EH (cell line): ENCODE measurements around the gene CCDC138.

Source experiments
- DNase-seq: peaks from one replicate; pipeline ENCODE4 v3.0.0-alpha.2; 2015; ENCODE audit warnings: low read depth

Gene CCDC138

GRCh38 chr2:108895188-108895587 is 108.6 kb downstream of the CCDC138 start:
- no peak for DNase-seq

- no peak for DNase-seq
Observed at GRCh38 chr2:108896741-108897140, 110.2 kb downstream of the CCDC138 start.

DNA sequence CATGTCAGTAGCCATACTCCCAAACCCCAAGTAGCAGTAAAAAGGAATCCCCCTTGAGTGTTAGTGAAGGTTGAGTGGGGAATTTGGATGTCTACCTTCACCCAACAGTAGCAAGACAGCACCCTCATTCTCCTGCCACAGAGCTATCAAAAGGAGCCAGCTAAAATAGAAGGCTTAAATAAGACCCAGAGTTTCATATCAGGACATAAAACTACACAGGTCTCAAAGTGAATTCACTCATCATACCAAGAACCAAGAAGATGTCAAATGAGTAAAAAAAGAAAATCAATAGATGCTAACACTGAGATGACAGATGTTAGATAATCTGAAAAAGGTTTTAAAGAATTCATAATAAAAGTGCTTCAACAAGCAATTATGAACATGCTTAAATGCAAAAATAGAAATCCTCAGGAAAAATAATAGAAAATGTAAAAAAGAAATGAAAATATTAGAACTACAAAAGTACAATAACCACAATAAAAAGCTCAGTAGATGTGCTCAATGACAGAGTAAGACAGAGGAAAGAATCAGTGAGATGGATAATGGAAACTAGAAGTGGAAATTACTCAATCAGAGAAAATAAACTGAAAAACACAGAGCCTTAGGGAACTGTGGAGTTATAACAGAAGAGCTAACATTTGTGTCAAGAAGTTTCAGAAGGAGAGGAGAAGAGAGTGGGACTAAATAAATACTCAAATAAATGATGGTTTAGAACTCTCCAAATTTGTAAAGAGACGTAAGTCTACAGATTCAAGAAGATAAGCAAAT is 111.9 kb downstream of the CCDC138 start:
- DNase-seq: no peak

DNA sequence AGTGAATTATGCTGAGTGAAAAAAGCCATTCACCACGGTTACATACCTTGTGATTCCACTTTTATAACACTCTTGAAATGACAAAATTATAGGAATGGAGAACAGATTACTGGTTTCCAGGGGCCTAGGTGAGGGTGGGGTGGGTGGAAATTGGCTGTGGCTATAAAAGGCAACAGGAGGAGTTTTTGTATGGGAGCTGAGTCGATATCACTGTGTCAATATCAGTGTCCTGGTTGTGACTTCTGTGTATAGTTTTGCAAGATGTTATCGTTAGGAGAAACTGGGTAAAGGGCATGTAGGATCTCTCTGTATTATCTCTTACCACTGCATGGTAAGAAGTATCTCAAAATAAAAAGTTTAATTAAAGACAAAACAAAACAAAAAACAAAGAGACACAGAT is 118.1 kb downstream of the CCDC138 start:
- DNase-seq: no peak

- no peak for DNase-seq
Observed at GRCh38 chr2:108905176-108905575, 118.6 kb downstream of the CCDC138 start.

GRCh38 chr2:108905906-108906305 is 119.3 kb downstream of the CCDC138 start:
- DNase-seq: no peak

DNA sequence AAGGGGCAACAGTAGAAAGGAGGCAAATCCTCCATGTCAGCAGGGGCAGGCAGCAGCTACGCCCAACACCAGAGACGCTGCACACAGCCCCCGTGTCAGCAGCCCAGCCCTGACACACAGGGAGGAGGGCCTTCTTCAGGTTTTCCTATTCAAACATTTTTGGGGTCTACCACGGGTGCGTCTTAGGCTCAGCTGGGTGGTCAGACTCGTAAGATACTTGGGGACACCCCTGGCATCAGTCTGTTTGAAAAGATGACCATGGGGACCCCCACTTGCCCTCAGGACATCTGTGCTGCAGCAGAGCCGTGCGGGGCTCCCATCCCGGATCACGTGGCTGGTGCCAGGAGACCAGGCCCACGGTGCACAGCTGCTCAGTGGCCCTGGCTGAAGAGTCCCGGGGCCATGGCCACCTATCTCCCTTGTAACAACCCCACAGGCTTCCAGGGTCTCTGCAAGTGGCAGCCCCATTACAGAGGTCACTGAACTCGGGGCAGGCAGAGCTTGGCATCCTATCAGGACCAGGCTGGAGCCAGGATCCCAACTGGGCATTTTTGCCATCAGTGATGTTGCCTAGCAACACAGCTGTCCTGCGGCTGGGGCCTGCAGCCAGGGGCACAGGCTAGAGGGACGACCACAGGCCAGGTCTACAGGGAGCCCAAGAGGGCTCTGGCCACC is 120.0 kb downstream of the CCDC138 start:
- no peak for DNase-seq

DNA sequence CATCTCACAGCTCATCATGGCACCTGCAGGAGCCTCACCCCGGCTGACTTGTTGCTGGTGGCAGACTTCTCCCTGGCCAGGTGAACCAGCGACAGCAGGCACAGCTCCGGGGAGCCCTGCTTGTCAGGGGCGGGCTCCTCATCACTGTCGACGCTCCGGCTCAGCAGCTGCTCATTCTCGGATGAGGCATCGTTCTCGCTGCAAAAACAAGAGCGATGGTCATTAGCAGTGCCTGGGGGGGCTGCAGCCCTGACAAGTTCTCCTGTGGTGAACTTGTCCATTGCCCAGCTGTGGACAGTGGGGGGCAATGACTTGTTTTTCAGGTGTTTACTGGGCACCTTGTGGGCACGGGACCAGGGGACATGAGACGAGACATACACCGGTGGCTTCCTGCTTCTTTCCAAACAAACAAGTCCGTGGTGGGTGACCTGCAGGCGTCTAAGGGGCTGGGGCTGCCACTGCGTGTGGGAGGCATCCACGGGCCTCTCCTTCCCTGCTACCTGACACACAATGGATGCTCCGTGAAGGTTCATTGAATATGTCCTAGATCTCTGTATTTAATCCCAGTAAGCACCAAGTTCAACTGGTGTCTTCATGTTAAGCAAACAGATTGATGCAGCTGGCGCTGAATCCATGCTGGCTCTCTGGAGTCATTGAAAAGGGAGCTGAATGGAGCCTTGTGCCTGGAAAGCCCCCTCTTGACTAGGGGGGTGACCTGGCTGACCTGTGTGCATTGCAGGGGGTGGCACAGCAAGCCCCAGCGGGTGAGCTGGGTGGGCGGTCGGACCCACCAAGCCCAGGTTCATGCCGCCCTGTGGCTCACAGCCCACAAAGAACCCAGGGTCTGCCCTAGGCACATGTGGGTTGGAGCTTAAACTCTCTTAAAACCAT is 121.5 kb downstream of the CCDC138 start:
- DNase-seq: no peak

DNA sequence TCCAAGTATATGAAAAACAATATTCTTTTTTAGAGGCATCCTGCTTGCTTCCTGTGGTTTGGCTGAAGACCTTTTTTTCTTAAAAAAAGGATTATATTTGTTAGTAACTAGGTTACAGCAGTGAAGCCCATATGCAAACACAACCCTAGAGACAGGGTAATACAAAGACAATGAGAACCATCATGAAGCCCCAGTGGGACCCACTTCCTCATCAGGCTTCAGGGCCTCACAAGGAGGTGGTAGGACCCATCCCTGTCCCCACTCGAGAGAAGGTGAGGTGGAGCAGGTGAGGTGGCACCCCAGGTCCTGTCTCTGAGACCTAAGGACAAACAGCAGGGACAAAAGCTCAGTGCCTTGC is 122.1 kb downstream of the CCDC138 start:
- DNase-seq: no peak

DNA sequence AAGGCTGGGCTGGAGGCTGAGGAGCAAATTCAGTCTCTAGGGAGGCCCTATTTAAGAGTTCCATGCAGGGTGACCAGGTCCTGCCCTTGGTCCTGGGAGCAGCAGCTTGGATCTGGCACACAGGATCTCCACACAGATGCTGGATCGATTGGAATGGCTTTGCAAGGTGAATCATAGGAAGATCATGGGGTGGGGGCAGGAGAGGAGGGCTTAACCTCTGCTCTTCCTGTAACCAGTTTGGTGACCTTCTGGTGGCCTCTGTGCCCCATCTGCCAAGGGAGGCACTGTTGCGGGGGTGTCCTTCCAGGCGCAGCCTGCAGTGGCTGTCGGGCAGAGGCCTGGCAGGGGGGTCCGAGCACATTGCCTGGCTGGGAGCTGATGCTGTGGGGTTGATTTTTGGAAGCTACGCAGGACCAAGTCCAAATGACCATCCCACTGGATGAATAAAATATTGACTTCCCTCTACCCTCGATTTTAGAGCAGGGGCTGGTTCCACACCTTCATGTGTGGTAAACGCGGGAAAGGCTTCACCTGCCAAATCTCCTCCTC is 122.8 kb downstream of the CCDC138 start:
- DNase-seq: no peak

GRCh38 chr2:108910011-108910431 is 123.5 kb downstream of the CCDC138 start:
- DNase-seq: no peak

DNA sequence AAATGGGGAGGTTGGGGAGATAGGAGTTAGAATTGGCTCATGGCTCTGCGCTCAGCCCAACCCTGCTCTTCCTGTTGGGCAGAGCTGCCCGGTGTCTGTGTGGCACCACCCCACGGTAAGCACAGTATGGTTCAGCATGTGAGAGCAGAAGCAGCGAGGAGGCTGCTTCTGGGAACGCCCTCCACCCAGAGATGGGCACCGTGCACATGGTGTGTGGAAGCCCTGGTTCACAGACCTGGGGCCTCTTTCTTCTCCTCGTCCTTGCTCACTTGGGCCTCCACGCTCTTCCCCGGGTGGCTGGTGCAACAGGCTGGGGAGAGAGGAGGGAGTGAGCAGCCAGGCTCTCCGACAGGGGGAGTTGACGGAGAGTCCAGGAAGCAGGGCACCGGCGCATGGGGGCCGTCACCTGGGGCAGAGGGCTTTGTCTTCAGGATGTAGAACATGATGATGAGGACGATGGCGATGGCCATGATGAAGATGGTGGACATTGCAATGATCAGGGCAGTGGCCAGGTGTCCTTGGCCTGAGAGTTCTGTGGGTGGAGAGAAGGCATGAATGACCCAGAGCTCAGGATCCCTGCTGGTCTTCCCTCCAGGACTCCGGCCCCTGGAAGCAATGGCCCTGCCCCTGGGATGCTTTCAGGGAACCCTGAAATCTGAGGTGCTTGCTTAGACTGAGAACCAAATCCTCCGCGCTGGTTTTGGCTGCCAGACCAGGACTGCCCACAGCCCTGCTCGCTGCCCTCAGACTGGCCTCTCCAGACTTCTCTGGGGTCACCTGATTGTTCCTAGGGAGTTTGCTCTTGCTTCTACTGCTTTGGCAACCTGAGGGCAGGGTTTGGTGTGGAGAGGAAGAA is 124.2 kb downstream of the CCDC138 start:
- DNase-seq: no peak

DNA sequence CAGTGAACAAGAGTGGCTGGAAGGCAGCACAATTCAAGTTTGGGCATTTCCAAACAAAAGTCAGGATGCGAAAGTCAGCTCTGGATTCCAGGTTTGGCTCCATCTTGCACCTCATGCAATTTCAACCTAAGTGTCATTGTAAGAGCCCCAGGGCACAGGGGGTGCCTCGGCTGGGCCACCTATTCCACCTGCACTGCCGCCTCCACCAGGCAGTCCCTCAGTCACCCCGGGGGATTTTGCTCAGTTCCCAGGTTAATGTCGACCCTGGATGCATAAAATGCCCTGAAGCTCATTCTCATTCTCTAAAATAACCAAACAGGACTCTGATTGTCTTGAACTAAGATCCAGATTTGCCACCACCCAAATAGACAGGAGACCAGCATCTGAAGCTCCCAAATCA is 124.8 kb downstream of the CCDC138 start:
- no peak for DNase-seq

DNA sequence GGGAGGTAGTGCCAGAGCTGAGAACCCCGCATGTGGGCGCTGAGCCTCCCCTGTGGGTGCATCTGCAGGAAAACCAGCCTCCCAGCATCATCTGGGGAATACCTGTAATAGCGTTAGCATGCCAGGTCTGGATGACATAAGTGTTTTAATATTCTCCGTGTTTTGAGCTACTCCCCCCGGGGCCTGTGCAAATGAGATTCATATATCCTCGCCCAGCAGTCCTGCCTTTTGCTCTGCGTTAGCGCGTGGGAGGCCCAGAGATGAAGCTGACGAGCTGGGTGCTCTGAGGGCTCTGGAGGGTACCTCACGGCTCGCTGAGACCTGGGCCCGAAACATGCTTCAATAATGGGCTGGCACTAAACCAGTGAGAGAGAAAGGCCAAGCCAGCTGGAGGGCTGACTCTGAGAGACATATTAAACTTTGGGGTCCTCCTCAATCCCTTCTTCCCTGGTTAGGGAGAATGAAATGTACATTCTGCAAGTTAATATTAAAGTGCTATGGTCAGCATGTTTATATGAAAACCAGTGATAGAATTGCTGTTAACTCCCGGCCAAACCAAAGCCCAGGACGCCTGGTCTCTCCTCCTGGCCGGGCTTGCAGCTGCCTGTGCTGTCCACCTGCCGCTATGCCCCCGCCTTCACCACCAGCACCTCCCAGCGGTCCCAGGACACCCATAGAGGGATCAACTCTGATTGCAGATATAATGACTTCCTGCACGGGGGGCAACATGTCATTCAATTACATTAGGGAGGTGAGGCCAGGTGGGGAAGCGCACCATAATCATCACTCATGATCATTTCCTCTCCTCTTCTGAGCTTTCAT is 125.4 kb downstream of the CCDC138 start:
- no peak for DNase-seq

GRCh38 chr2:108912629-108912902 is 126.0 kb downstream of the CCDC138 start:
- no peak for DNase-seq

- no peak for DNase-seq
Observed at GRCh38 chr2:108916122-108916795, 129.7 kb downstream of the CCDC138 start.

GRCh38 chr2:108916796-108917421 is 130.3 kb downstream of the CCDC138 start:
- no peak for DNase-seq

GRCh38 chr2:108917526-108917925 is 131.0 kb downstream of the CCDC138 start:
- no peak for DNase-seq

DNA sequence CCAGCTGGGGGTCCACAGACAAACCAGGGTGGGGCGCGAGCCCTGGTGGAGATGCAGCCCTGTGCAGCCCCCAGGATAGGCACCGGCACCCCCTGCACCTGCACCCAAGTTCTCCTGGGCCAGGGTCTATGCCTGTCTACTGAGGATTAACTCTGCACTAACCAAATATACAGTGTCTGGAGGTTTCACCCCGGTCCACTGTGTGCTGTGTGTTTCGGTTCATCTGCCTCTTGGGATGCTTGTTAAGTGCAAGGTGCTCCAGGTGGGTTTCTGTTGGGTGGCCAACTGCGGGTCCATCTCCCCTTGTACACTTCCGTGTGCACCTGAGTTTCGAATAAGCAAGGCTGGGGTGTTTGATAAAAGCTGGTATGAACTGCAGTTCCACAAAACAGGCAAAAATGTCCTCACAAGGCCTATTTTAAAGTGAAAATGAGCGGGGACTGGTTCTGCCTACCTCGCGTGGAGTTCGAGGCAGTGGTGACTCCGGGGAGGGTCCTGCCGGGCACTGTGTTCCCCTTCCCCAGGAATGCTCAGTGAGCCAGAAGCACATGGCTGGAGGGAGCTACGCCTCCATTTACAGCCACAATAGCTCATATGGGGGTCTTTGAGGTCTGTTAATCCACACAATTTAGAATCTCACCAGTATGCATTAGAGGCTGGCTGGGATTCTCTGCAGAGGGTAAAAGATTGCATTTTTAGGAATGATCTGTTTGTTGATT is 131.7 kb downstream of the CCDC138 start:
- no peak for DNase-seq
